Stimulated activated CD8-positive, alpha-beta memory T cell treated with anti-CD3 and anti-CD28 coated beads, Interleukin-12 subunit alpha, Interleukin-12 subunit beta, amount 100 ng/mL, for 1 hour (primary cell): Measurements from ENCODE around the gene PDPN.

Experiments
- DNase-seq: peaks from one replicate; pipeline ENCODE4 v3.0.0-alpha.2; 2020; ENCODE audit warnings: low read depth

The PDPN gene

GRCh38 chr1:13617773-13618172 is 34.1 kb downstream of the PDPN start:
- DNase-seq: no peak

GRCh38 chr1:13618483-13618882 is 34.9 kb downstream of the PDPN start:
- no peak for DNase-seq

GRCh38 chr1:13619909-13620308 is 36.3 kb downstream of the PDPN start:
- DNase-seq: no peak

GRCh38 chr1:13620825-13621224 is 37.2 kb downstream of the PDPN start:
- no peak for DNase-seq

- no peak for DNase-seq
These were observed 38.8 kb downstream of the PDPN start for GRCh38 chr1:13622446-13622845.

- no peak for DNase-seq
These were observed 39.5 kb downstream of the PDPN start for GRCh38 chr1:13623021-13623637.

- no peak for DNase-seq
These were observed 40.9 kb downstream of the PDPN start for GRCh38 chr1:13624526-13624925.

- DNase-seq: no peak
These were observed 43.5 kb downstream of the PDPN start for GRCh38 chr1:13627127-13627526.

GRCh38 chr1:13628218-13628617 is 44.6 kb downstream of the PDPN start:
- DNase-seq: no peak

GRCh38 chr1:13628711-13629110 is 45.1 kb downstream of the PDPN start:
- DNase-seq: no peak

- DNase-seq: no peak
These were observed 58.8 kb downstream of the PDPN start for GRCh38 chr1:13642306-13643004.

GRCh38 chr1:13643017-13643416 is 59.4 kb downstream of the PDPN start:
- DNase-seq: no peak

GRCh38 chr1:13646521-13646920 is 62.9 kb downstream of the PDPN start:
- DNase-seq: no peak

- no peak for DNase-seq
These were observed 67.6 kb downstream of the PDPN start for GRCh38 chr1:13651279-13651678.

GRCh38 chr1:13652238-13652637 is 68.6 kb downstream of the PDPN start:
- DNase-seq: no peak

GRCh38 chr1:13661539-13661938 is 77.9 kb downstream of the PDPN start:
- no peak for DNase-seq

GRCh38 chr1:13662493-13662892 is 78.9 kb downstream of the PDPN start:
- no peak for DNase-seq

- no peak for DNase-seq
These were observed 80.3 kb downstream of the PDPN start for GRCh38 chr1:13663969-13664368.

- DNase-seq: no peak
These were observed 80.8 kb downstream of the PDPN start for GRCh38 chr1:13664451-13664850.

GRCh38 chr1:13666317-13666716 is 82.7 kb downstream of the PDPN start:
- DNase-seq: no peak
